Ramos (cell line): ENCODE data around the gene AFAP1.

Experiments used
- in situ Hi-C: fragments of 300-500 bp; cut with MboI; formaldehyde crosslinking; loops from one replicate; pipeline ENCODE4 v1.14.3; 2022; ENCODE audit warnings: low sequenced_read_pairs; ENCODE audit not compliant: unreplicated experiment

AFAP1 gene

DNA sequence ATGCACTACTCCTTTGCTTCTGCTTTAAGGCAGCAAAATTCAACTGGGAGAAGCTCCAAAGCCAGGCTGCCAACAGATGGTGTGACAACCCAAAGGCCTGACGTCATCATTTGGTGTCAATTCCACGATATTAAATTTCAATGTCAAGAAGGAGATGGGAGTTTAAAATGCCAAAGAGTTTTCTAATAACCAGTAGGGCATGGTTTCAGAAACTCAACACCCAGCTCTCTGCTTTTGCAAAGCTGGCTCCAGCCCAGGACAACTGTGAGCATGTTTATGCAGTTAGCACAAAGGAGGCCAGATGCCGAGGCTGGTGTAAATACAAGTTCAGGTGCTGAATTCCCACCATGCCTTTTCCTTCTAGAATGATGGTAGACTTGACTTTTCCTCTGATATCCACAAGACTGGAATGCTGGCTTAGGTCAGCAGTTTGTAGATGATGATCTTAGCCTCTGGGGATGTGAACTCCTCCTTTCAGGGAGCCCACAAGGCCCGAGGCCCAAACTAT lies 67.3 kb downstream of the AFAP1 start:
- in situ Hi-C loops, result no loop called here

DNA sequence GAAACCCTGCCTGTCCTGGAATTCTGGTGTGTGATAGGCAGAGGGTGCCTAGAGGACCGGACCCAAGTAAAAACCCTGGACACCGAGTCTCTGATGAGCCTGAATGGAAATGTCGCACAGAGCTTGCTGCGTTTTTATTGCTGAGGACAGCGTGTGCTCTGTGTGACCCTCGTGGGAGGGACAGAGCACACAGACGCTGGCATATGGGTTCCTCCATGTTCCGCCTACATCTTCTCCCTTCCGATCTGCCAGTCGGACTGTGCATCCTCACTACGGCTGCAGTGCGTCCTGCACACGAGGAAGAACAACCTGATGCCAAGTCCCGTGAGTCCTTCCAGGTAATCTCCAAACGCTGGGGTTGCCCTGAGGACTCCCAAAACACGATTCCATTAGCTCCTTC lies 68.3 kb downstream of the AFAP1 start:
- in situ Hi-C loops, result no loop called here

DNA sequence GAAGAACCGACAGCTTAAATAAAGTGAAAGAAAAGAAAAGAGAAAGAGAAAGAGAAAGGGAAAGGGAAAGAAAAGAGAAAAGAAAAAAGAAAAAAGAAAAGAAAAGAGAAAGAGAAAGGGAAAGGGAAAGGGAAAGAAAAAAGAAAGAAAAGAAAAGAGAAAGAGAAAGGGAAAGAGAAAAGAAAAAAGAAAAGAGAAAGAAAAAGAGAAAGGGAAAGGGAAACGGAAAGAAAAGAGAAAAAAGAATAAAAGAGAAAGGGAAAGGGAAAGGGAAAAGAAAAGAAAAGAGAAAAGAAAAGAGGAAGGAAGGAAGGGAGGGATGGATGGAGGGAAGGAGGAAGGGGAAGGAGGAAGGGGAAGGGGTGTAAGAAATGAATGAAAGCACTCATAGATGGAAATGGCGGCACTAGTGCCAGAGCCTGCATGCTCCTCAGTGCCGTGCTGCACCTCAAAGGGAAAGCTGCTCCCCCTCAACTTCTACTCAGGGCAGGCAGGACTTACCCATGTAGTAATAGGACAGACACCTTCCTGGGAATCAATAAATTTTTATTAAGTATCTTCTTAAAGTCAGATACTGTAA lies 70.7 kb downstream of the AFAP1 start:
- in situ Hi-C loops, result no loop called here

DNA sequence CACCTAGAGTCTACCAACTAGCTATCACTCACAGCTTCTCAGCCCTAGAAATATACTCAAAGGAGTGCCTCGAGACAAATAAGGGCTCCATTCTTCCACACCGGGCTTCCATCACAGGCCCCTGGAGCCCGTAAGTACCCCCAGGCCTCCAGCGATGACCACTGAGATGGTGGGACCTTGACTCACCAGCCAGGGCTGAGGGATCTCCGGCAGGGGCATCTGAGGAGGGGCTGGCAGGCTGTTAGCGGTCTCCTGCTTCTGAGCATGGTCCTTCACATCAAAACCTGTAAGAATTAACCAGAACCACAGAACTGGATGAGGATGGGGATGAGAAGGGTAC lies 71.3 kb downstream of the AFAP1 start:
- in situ Hi-C loops, result no loop called here

DNA sequence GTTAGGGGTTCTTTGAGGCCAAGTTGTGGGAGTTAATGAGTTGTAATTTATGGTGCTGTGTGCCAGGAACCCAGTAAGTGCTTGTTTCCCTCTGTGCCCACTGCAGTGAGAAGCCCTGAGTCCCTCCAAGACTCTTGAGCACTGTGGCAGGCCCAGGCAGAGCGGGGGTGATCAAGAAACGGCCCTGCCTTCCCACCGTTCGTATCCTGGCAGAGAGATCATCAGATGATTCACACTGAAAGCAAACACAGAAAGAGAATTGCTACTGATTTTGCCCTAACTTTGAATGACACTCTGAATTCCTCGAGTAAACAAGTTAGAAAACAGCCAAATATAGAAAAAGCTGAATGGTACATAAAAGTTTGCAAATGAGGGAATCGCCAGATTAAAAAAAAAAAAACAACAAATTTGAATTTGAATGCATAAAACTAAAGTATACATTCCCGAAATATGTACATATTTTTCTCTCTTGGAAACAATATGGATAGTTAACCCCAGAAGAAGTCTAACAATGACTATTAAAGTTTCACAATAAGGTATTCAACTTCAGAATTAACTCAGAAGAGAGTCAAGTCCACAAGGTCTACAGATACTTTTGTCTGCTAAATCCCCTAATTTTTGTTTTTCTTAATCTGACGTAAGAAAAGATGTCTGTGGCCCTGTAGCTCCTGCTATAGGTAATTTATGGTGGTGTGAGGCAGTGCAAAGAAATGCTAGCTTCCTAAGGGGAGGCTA lies 71.8 kb downstream of the AFAP1 start:
- in situ Hi-C loops, result no loop called here

DNA sequence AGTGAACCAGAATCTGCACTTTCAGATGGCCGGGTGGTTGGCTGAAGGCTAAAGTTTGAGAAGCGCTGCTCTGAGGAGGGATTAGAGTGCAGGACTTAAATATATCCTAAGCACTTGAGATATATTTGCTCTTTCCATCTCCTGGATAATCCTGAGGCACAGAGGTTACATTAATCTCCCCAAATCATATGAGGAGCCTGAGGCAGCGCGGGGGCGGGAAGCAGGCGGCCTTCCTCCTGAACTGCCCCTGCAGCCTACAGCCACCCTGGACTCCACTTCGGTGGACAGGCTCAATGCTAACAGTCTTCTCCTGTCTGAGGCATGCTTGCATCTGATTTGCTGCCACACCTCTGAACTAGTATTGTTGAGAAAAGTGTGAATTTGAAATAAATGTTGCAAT lies 72.5 kb downstream of the AFAP1 start:
- in situ Hi-C loops, result no loop called here

DNA sequence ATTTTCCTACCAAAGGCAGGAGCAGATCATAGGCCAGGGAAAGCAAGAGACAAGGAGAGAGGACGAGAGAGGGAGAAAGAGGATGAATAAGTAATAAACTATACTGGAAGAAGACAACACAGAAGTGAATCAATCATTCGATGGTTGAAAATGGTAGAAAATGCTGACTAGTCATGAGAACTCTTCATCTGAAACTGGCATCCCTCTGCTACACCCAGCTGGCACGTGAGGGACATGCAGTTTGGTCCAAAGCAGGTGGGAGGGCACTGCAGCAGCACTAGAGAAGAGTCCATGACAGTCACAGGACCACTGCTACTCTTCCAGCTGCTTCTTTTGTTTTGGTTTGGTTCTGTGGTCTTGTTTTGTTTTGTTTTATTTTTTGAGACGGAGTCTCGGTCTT lies 74.1 kb downstream of the AFAP1 start:
- in situ Hi-C loops, result no loop called here

DNA sequence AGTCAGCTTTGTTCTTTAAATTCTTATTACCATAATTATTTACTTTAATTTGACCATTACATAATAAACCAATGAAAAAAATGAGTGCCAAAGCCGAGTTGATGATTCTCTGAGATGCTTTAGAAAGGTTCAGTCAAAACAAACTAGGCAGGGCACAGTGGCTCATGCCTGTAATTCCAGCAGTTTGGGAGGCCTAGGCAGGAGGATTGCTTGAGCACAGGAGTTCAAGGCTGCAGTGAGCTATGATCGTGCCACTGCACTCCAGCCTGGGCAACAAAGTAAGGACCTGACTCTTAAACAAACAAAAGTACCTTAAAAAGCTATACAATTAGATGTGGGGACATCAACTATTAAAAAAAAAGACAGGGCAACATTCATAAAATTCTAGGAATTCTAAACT lies 75.0 kb downstream of the AFAP1 start:
- in situ Hi-C loops, result no loop called here

DNA sequence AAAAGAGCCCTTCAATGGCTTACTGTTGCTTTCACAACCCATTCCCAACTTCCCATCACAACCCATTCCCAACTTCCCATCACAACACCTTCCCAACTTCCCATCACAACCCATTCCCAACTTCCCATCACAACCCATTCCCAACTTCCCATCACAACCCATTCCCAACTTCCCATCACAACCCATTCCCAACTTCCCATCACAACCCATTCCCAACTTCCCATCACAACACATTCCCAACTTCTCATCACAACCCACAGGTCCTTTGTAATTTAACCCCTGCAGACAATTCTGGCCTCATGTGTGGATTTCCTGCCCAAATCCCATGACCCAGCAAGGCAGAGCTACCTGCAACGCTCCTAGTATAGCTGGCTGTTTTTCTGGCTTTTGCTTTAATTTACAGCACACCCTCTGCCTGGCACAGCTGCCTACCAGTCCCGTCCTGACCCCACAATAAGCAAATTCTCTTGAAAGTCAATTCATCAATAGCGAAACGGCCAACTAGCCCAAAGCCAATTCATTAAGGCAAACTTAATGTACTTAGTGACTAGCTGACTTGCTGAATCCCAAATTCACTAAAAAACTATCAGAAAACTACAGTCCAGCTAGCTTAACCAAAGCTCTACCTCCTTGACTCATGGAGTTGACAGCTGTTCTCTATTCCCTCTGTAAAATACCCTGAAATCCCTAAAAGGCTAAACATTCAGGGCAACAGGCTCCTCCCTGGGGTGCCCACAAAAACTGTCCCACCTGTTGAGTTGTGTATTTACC lies 75.6 kb downstream of the AFAP1 start:
- in situ Hi-C loops, result no loop called here

DNA sequence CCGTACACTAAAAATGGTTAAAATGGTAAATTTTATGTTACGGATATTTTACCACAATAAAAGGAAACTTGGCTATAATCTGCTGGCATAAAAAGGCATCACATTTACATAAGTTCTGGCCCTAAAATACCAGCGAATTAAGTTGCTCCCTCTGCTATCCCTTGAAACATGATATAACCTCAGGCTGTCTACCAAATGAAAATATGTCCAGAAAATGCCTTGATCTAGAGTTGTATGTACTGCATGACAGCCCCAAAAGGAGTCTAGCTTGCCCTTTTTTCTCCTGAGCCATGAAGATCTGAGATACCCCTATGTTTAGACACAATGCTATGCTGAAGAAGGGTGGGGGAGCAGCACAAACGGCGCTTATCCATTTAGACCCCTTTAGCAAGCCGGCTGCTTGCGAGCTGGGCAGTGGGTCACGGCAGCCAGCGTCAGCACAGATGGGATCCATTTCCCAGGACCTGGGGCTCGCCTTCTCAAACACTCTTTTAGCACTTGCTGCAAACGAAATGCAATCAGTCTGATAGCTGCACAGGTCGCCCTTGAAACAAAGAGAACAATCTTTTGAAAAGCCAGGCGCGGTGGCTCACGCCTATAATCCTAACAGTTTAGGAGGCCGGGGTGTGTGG lies 77.0 kb downstream of the AFAP1 start:
- in situ Hi-C loops, result no loop called here

DNA sequence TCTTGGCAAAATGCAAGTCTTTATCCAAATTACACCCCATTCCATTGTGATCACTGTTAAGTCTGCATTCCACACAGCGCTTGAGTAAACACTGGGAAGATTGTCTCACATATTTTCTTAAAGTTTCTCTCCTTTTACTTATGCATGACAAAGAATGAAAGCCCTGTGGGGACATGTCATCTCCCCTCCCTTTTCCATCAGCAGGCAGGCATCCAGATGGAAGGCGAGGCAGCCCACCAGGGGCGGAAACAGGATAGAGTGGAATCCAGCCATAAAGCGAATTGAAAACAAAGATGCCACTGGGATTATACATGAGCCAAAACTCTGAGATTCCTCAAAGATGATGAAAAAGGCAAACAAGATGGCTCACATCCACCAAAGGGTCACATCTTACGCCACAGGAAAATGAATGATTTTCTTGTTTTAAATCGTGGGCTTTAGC lies 78.2 kb downstream of the AFAP1 start:
- in situ Hi-C loops, result no loop called here

DNA sequence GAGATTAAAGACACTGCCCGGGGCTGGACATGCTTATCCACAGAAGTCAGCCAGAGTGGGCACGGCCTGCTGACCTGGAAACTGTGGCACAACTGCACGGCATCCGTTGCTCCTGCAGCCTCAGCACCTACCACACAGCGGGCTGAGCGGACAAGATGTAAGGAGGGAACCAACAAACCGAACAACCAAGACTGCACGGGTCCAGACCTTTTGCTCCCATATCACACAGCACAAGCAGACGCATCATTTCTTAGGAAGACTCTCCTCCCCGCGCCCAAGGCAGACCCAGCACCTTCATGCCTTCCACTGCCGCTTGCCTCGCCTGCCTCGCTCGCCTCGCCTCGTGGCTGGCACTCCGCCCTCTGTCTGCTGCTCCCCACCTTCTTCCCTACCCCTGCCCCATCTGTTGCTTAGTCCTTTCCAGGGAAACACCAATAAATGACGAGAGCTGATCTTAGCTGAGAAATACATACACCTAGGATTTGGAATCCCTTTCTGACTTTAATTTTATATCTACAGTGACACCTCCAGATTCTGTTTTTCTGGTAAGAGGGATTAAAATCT lies 79.0 kb downstream of the AFAP1 start:
- in situ Hi-C loops, result no loop called here

DNA sequence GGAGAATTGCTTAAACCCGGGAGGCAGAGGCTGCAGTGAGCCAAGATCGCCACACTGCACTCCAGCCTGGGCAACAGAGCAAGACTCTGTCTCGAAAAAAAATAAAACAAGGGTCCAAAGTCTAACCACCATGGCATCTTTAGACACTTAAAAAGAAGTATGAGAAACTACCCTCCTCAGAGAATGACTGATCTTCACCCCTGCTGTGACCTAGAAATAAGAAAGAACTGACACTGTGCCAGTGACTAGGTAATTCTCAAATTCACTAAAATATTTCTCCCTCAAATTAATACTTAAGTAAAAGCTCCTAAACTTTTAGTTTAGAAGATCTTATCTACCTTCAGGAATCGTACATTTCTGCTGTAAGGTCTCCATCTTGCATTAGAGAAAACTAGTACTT lies 80.3 kb downstream of the AFAP1 start:
- in situ Hi-C loops, result no loop called here

DNA sequence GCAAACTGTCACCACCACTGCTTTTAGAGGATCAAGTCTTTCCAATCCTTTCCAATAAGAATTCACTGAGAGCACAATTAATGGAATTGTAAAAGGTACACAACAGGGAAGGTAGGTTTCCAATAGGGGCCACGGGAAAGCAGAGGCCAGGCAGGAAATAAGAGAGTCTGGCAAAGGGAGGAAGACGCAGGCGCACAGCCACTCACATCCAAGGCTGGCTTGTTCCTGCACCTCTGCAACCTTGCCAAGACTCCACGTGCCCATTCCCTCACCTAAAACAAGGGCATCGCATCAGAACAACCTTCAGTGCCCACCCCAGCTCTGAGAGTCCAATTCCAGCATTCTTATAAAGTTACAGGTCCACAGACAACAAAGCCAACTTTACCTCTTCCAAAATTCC lies 81.2 kb downstream of the AFAP1 start:
- in situ Hi-C loops, result no loop called here

DNA sequence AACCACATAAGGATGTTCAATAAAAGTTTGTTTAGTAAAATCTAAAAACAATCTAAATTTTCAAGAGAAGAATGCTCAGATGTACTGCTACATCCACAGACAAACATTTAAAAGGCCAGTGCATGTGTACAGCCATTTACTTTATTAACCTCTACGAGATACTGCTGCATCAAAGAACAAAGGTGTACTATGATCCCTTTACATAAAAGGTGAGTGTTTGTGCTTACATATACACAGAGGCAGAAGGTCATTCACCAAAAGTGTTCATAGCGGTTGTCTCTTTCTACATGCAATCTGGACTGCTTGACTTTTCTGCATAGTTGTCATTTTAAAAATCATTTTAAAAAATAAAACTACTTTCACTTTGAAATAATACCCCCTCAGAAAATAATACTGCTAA lies 81.7 kb downstream of the AFAP1 start:
- in situ Hi-C loops, result no loop called here

DNA sequence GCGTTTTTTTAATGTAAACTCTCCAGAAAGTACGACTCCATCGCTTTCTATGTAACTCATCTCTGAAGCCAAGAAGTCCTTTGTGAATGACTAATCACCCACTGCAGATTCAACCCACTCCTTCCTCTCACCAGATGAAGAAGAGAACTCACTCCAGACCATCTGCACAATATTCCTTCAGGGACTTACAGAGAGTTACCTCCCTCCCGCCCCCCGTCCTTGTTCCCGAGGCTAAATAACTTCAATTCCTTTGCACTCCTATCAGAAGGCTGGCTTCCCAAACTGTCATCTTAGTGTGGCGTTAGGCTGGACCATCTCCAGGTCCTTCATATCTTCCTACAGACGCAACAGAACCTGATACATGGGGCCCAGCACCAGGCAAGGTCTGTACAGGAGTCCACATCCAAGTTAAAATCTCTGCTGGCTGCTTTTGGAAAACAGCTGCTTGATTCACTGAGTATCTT lies 82.4 kb downstream of the AFAP1 start:
- in situ Hi-C loops, result no loop called here

DNA sequence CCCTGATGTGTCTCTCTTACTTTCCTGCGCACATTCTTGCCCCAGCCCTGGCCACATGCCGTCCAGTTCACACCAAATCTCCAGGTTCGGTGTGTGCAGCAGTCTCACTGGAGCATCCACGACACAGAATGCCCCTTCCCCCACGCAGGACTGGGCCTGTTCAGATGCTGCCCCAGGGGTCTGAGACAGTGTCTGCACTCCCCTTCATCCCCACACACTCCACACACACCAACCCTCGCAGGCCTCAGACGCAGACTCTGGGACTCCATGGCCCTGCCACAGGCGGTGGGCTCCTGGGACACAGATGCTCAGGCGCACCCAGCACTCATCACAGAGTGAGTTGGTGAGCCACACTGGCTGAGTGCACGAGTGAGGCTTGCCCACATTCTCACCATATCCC lies 83.9 kb downstream of the AFAP1 start:
- in situ Hi-C loops, result no loop called here

DNA sequence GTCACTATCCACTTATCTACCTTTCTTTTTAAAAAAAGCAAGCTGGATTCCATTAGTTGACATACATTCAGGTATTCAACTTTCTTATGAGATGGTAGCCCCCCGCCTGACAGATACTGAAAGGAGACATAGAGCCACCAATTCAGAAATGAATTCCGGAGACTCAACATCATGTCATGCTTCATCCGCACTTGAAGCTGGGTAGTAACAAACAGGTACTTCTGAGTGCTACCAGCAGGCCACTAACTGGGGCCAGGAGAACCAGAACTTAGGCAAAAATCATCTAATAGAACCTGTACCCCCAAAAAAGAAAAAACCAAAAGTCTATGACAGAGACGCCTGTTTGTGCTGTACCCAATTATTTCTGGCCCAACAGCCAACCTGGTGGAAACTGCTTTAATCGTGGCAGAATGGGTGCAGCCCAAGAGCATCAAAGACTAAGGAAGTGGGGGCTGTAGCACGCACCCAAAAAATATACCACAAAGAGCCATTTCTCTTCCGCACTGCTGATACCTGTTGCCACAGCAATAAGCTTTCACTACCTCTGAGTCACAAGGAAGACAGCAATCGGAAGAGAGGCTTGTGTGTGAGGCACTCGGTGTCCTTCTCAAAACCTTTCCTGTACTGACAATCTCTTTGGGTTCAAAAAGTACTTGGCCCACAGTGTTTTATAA lies 84.8 kb downstream of the AFAP1 start:
- in situ Hi-C loops, result no loop called here

DNA sequence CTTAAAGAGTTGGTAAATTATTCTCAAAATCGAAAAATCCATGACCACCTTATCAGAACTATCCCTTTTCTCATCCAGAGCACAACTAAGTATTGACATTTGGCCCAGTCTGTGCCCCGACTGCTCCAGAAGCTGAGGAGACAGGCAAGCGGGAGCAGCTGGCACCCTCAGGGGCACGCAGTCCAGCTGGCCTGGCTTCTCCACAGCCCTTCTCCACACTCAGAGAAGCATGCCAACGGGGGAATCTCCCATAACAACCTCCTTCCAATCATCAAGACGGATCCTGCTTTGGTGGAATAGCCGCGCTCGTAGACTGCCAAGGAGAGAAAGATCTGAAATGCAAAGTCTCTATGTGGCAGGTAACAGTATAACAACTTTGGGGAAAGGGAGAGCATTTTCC lies 85.4 kb downstream of the AFAP1 start:
- in situ Hi-C loops, result no loop called here

DNA sequence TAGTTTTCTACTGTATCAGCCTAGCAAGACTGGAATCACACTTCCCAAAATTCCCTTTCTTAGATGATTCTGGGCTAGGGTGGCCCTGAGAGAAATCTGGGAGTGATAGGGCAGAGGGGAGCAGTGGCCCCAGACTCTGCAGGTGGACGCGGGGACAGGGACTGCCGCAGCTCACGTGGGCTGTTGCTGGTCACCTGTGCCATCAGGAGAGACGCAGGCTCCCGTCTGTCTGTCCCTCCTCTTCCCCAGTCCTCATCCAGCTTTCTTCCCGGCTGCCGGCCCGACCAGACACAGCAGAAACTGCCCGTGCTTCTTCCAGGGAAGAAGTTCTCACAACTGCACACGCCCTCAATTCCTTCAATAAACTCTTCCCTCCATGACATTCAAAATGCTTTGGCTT lies 86.4 kb downstream of the AFAP1 start:
- in situ Hi-C loops, result no loop called here
